IPS-15b (cell line): ENCODE measurements around the gene SH3TC2.

ENCODE experiments used
- H3K27me3 ChIP-seq: one replicate; pipeline ENCODE4 v1.6.1; 2013; ENCODE audit warnings: low read length; ENCODE audit not compliant: control insufficient read depth, insufficient read depth
- H3K36me3 ChIP-seq: one replicate; pipeline ENCODE4 v1.6.1; 2013; ENCODE audit warnings: low read length; ENCODE audit not compliant: control insufficient read depth, insufficient read depth
- H3K4me1 ChIP-seq: one replicate; pipeline ENCODE4 v1.6.1; 2013; ENCODE audit warnings: mild to moderate bottlenecking, low read length; ENCODE audit not compliant: control insufficient read depth, insufficient read depth
- H3K4me3 ChIP-seq: one replicate; pipeline ENCODE4 v1.5.1; 2013; ENCODE audit warnings: low read depth, low read length
- H3K9ac ChIP-seq: one replicate; pipeline ENCODE4 v1.6.1; 2013; ENCODE audit warnings: low read depth, mild to moderate bottlenecking, low read length
- H3K9me3 ChIP-seq: one replicate; pipeline ENCODE4 v1.6.1; 2013; ENCODE audit warnings: mild to moderate bottlenecking, low read length; ENCODE audit not compliant: control insufficient read depth, insufficient read depth

Gene SH3TC2

GRCh38 chr5:149056616-149057165 is 6.2 kb downstream of the SH3TC2 start:
- no peaks in the 10 kb centered on the region for H3K27me3 ChIP-seq
- H3K9me3 ChIP-seq: no peaks in the 10 kb centered on the region
- H3K9ac ChIP-seq: no peak overlapping the region
- no peaks in the 10 kb centered on the region for H3K4me1 ChIP-seq
- no peaks in the 10 kb centered on the region for H3K36me3 ChIP-seq
- no peak overlapping the region for H3K4me3 ChIP-seq

GRCh38 chr5:149054416-149054815 is 8.4 kb downstream of the SH3TC2 start:
- no peaks in the 10 kb centered on the region for H3K4me1 ChIP-seq
- H3K36me3 ChIP-seq: no peaks in the 10 kb centered on the region
- H3K4me3 ChIP-seq: no peak overlapping the region
- no peaks in the 10 kb centered on the region for H3K27me3 ChIP-seq
- no peaks in the 10 kb centered on the region for H3K9me3 ChIP-seq
- no peak overlapping the region for H3K9ac ChIP-seq

GRCh38 chr5:149053072-149053695 is 9.7 kb downstream of the SH3TC2 start:
- H3K9ac ChIP-seq: no peak overlapping the region
- H3K36me3 ChIP-seq: no peaks in the 10 kb centered on the region
- H3K4me3 ChIP-seq: no peak overlapping the region
- H3K27me3 ChIP-seq: no peaks in the 10 kb centered on the region
- no peaks in the 10 kb centered on the region for H3K4me1 ChIP-seq
- H3K9me3 ChIP-seq: no peaks in the 10 kb centered on the region

GRCh38 chr5:149049371-149049781 is 13.5 kb downstream of the SH3TC2 start:
- H3K9ac ChIP-seq: no peak overlapping the region
- no peak overlapping the region for H3K4me3 ChIP-seq
- no peaks in the 10 kb centered on the region for H3K4me1 ChIP-seq
- H3K27me3 ChIP-seq: no peaks in the 10 kb centered on the region
- no peaks in the 10 kb centered on the region for H3K36me3 ChIP-seq
- no peaks in the 10 kb centered on the region for H3K9me3 ChIP-seq

- H3K9ac ChIP-seq: no peak overlapping the region
- H3K4me3 ChIP-seq: no peak overlapping the region
- no peaks in the 10 kb centered on the region for H3K4me1 ChIP-seq
- no peaks in the 10 kb centered on the region for H3K27me3 ChIP-seq
- H3K36me3 ChIP-seq: no peaks in the 10 kb centered on the region
- H3K9me3 ChIP-seq: no peaks in the 10 kb centered on the region
Measured at GRCh38 chr5:149048811-149049210, 14.1 kb downstream of the SH3TC2 start.

GRCh38 chr5:149047462-149047861 is 15.4 kb downstream of the SH3TC2 start:
- H3K4me1 ChIP-seq: no peaks in the 10 kb centered on the region
- no peaks in the 10 kb centered on the region for H3K36me3 ChIP-seq
- H3K9me3 ChIP-seq: no peaks in the 10 kb centered on the region
- no peak overlapping the region for H3K9ac ChIP-seq
- no peak overlapping the region for H3K4me3 ChIP-seq
- H3K27me3 ChIP-seq: no peaks in the 10 kb centered on the region

GRCh38 chr5:149046196-149046829 is 16.5 kb downstream of the SH3TC2 start:
- no peaks in the 10 kb centered on the region for H3K27me3 ChIP-seq
- H3K4me1 ChIP-seq: no peaks in the 10 kb centered on the region
- no peak overlapping the region for H3K4me3 ChIP-seq
- no peaks in the 10 kb centered on the region for H3K9me3 ChIP-seq
- no peak overlapping the region for H3K9ac ChIP-seq
- no peaks in the 10 kb centered on the region for H3K36me3 ChIP-seq

- H3K36me3 ChIP-seq: no peaks in the 10 kb centered on the region
- H3K4me3 ChIP-seq: no peak overlapping the region
- no peaks in the 10 kb centered on the region for H3K27me3 ChIP-seq
- H3K4me1 ChIP-seq: no peaks in the 10 kb centered on the region
- no peak overlapping the region for H3K9ac ChIP-seq
- H3K9me3 ChIP-seq: no peaks in the 10 kb centered on the region
Measured at GRCh38 chr5:149045089-149045460, 17.8 kb downstream of the SH3TC2 start.

GRCh38 chr5:149044453-149045088 is 18.3 kb downstream of the SH3TC2 start:
- H3K9ac ChIP-seq: no peak overlapping the region
- H3K27me3 ChIP-seq: no peaks in the 10 kb centered on the region
- no peak overlapping the region for H3K4me3 ChIP-seq
- no peaks in the 10 kb centered on the region for H3K36me3 ChIP-seq
- no peaks in the 10 kb centered on the region for H3K4me1 ChIP-seq
- H3K9me3 ChIP-seq: no peaks in the 10 kb centered on the region

- H3K9ac ChIP-seq: no peak overlapping the region
- no peak overlapping the region for H3K4me3 ChIP-seq
Measured at GRCh38 chr5:149043641-149044040, 19.2 kb downstream of the SH3TC2 start.

GRCh38 chr5:149042865-149043264 is 20.0 kb downstream of the SH3TC2 start:
- Histone ChIP-seq H3K4me3 (no peak overlapping the region), H3K9ac (no peak overlapping the region), H3K4me1 (no peaks in the 10 kb centered on the region), H3K9me3 (no peaks in the 10 kb centered on the region), H3K36me3 (no peaks in the 10 kb centered on the region), H3K27me3 (no peaks in the 10 kb centered on the region)

More at GRCh38 chr5:149043641-149044040, 19.2 kb downstream of the SH3TC2 start:
- Histone ChIP-seq H3K36me3 (no peaks in the 10 kb centered on the region), H3K27me3 (no peaks in the 10 kb centered on the region), H3K9me3 (no peaks in the 10 kb centered on the region), H3K4me1 (no peaks in the 10 kb centered on the region)

GRCh38 chr5:149041242-149041641 is 21.6 kb downstream of the SH3TC2 start:
- no peaks in the 10 kb centered on the region for H3K4me1 ChIP-seq
- no peaks in the 10 kb centered on the region for H3K9me3 ChIP-seq
- H3K9ac ChIP-seq: no peak overlapping the region
- no peak overlapping the region for H3K4me3 ChIP-seq
- H3K27me3 ChIP-seq: no peaks in the 10 kb centered on the region
- H3K36me3 ChIP-seq: no peaks in the 10 kb centered on the region
